ENCODE measurements around the gene MN1.

MN1 gene

DNA sequence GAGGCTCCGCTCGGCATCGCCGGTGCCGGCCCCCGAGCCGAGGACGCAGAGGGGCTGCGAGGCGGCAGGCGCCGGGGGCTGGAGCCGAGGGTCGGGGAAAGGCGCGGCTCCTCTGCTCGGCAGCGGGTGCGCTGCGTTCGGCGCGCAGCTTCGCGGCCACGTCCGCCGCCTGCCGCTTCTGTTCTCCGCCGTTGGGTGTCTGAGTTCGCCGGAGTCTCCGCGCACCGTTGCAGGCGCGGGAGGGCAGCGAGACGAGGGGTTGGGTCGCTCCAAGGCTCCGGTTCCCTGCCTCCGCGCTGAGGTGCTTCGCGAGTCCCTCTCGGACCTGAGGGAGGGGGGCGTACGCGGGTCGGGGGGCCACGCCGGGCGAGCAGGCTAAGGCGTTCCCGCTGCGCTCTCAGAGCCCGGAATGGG lies 347 bp downstream of the MN1 start:
- Histone ChIP-seq H4K8ac (ENCODE audit: low read depth, low read length) (no peak overlapping the region), H3K4me3 (ENCODE audit: low read length) (peak overlapping the region; percentile 65), H3K36me3 (ENCODE audit: control insufficient read depth, insufficient read depth, low read length) (no peaks in the 10 kb centered on the region), H3K4ac (ENCODE audit: low read depth, low read length) (peak overlapping the region; percentile 61), H2BK5ac (ENCODE audit: low read length) (no peak overlapping the region), H3K23ac (ENCODE audit: low read length) (no peak overlapping the region), H2AK5ac (ENCODE audit: low read length) (no peak overlapping the region), H3K4me1 (ENCODE audit: control insufficient read depth, low read depth, low read length) (peaks cover 7% of the 10 kb centered on the region), H3K79me1 (ENCODE audit: low read length) (no peaks in the 10 kb centered on the region), H3K56ac (ENCODE audit: low read length) (peak overlapping the region; percentile 96), H2BK15ac (replicated peaks; ENCODE audit: low read depth) (peak overlapping the region; percentile 9), H3K4me2 (ENCODE audit: low read length) (peak overlapping the region; percentile 85), H3K27ac (ENCODE audit: low read depth, low read length) (no peak overlapping the region), H3K18ac (ENCODE audit: low read length) (peak overlapping the region; percentile 61), H2BK120ac (ENCODE audit: low read depth, low read length) (no peak overlapping the region), H4K5ac (ENCODE audit: low read length) (no peak overlapping the region), H3K9ac (ENCODE audit: low read length) (peak overlapping the region; percentile 85), H3K79me2 (ENCODE audit: control insufficient read depth, insufficient read depth, low read length) (no peaks in the 10 kb centered on the region), H3K27me3 (ENCODE audit: insufficient read depth, low read length, poor library complexity) (peaks cover 42% of the 10 kb centered on the region)
- peak; percentile 62 for DNase-seq
- WGBS (ENCODE audit: extremely low coverage, insufficient coverage, low lambda C conversion rate), result no CpG with 5 or more reads among the region's 58 CpGs

DNA sequence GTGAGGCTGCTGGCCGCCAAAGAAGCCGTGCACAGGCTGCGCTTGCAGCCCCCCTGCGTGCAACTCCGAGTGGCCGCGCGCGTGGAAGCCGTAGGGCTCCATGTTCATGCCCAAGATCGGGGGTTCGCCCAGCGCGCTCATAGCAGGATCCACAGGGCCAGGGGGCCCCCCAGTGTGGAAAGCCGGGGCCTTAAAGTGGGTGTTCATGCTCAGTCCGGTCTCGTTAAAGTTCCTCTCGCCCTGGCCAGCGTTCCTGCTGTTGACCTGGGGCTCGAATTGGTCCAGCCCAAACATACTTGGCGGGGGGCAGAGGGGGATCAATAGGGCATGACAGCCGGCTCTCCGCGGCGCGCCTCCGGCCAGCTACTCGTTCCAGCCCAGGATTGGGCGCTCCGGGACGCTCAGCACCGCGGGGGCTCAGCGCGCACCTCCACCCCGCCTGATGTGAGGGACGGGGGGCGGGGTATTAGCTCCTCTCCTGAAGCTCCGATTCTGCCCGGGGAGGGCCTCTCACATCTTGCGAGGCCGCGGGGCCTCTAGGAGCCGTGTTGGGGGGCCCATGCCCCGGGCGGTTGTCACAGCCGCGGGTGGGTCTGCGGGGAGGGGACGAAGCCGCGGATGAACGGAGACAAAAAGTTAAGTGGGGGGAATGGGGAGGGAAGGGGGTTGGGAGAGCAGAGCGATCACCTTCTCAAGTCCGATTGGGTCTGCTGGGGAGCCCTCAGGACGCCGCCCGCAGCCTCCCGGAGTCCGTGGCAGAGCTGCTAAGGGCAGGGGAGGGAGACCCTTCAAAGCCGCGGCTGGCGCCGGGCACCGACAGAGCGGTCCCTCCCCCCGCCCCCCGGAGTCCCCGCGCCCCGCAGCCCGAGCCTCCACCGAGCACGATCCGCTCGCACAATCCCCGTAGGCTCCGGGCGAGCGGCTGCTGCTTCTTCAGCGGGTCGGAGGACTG lies 1.0 kb downstream of the MN1 start:
- H3K4me2 ChIP-seq (ENCODE audit: low read length), result peak overlapping the region; percentile 85
- H3K18ac ChIP-seq (ENCODE audit: low read length), result peak overlapping the region; percentile 61
- H3K4ac ChIP-seq (ENCODE audit: low read depth, low read length), result peak overlapping the region; percentile 61
- H2BK120ac ChIP-seq (ENCODE audit: low read depth, low read length), result no peak overlapping the region
- no peak for DNase-seq
- H3K56ac ChIP-seq (ENCODE audit: low read length), result peak overlapping the region; percentile 96
- peak overlapping the region; percentile 65 for H3K4me3 ChIP-seq (ENCODE audit: low read length)
- no peak overlapping the region for H3K27ac ChIP-seq (ENCODE audit: low read depth, low read length)
- H3K27me3 ChIP-seq (ENCODE audit: insufficient read depth, low read length, poor library complexity), result peaks cover 45% of the 10 kb centered on the region
- no peak overlapping the region for H4K5ac ChIP-seq (ENCODE audit: low read length)
- no peaks in the 10 kb centered on the region for H3K79me2 ChIP-seq (ENCODE audit: control insufficient read depth, insufficient read depth, low read length)
- no peak overlapping the region for H2BK15ac ChIP-seq (replicated peaks; ENCODE audit: low read depth)
- peak overlapping the region; percentile 85 for H3K9ac ChIP-seq (ENCODE audit: low read length)
- peak overlapping the region; percentile 94 for H3K23ac ChIP-seq (ENCODE audit: low read length)
- no CpG with 5 or more reads among the region's 82 CpGs for WGBS (ENCODE audit: extremely low coverage, insufficient coverage, low lambda C conversion rate)
- H2BK5ac ChIP-seq (ENCODE audit: low read length), result no peak overlapping the region
- H2AK5ac ChIP-seq (ENCODE audit: low read length), result no peak overlapping the region
- no peaks in the 10 kb centered on the region for H3K79me1 ChIP-seq (ENCODE audit: low read length)
- no peaks in the 10 kb centered on the region for H3K36me3 ChIP-seq (ENCODE audit: control insufficient read depth, insufficient read depth, low read length)
- peaks cover 7% of the 10 kb centered on the region for H3K4me1 ChIP-seq (ENCODE audit: control insufficient read depth, low read depth, low read length)
- no peak overlapping the region for H4K8ac ChIP-seq (ENCODE audit: low read depth, low read length)

DNA sequence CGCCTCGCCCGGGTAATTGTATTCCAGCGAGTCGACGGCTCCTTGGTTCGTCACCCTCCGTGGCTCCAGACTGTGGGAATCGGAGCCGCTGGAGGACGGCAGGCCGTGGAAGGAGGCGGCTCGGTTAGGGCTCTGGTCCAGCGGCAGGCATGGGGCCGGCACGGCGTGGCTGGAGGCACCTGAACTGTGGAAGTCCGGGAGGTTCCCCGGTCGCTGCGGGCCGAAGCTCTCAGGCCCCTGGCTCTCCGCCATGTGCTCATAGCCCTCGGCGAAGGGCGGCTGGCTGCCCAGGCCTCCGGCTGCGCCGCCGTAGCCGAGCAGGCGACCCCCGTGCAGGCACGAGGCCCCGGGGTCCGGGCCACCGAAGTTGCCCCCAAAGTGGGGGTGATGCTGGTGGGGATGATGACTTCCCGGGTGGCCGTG lies 1.7 kb downstream of the MN1 start:
- peaks cover 11% of the 10 kb centered on the region for H3K4me1 ChIP-seq (ENCODE audit: control insufficient read depth, low read depth, low read length)
- H2BK120ac ChIP-seq (ENCODE audit: low read depth, low read length), result no peak overlapping the region
- no peaks in the 10 kb centered on the region for H3K79me1 ChIP-seq (ENCODE audit: low read length)
- peak overlapping the region; percentile 96 for H3K56ac ChIP-seq (ENCODE audit: low read length)
- H2BK15ac ChIP-seq (replicated peaks; ENCODE audit: low read depth), result no peak overlapping the region
- peak overlapping the region; percentile 94 for H3K23ac ChIP-seq (ENCODE audit: low read length)
- no peak overlapping the region for H3K4me3 ChIP-seq (ENCODE audit: low read length)
- no peak overlapping the region for H3K18ac ChIP-seq (ENCODE audit: low read length)
- H2BK5ac ChIP-seq (ENCODE audit: low read length), result no peak overlapping the region
- no peak overlapping the region for H2AK5ac ChIP-seq (ENCODE audit: low read length)
- no peaks in the 10 kb centered on the region for H3K36me3 ChIP-seq (ENCODE audit: control insufficient read depth, insufficient read depth, low read length)
- peak overlapping the region; percentile 54 for H3K9ac ChIP-seq (ENCODE audit: low read length)
- no peaks in the 10 kb centered on the region for H3K79me2 ChIP-seq (ENCODE audit: control insufficient read depth, insufficient read depth, low read length)
- H4K5ac ChIP-seq (ENCODE audit: low read length), result no peak overlapping the region
- H4K8ac ChIP-seq (ENCODE audit: low read depth, low read length), result no peak overlapping the region
- peak overlapping the region; percentile 48 for H3K4me2 ChIP-seq (ENCODE audit: low read length)
- no peak for DNase-seq
- WGBS (ENCODE audit: extremely low coverage, insufficient coverage, low lambda C conversion rate), result no CpG with 5 or more reads among the region's 40 CpGs
- H3K27me3 ChIP-seq (ENCODE audit: insufficient read depth, low read length, poor library complexity), result peaks cover 45% of the 10 kb centered on the region
- H3K27ac ChIP-seq (ENCODE audit: low read depth, low read length), result no peak overlapping the region
- H3K4ac ChIP-seq (ENCODE audit: low read depth, low read length), result no peak overlapping the region

DNA sequence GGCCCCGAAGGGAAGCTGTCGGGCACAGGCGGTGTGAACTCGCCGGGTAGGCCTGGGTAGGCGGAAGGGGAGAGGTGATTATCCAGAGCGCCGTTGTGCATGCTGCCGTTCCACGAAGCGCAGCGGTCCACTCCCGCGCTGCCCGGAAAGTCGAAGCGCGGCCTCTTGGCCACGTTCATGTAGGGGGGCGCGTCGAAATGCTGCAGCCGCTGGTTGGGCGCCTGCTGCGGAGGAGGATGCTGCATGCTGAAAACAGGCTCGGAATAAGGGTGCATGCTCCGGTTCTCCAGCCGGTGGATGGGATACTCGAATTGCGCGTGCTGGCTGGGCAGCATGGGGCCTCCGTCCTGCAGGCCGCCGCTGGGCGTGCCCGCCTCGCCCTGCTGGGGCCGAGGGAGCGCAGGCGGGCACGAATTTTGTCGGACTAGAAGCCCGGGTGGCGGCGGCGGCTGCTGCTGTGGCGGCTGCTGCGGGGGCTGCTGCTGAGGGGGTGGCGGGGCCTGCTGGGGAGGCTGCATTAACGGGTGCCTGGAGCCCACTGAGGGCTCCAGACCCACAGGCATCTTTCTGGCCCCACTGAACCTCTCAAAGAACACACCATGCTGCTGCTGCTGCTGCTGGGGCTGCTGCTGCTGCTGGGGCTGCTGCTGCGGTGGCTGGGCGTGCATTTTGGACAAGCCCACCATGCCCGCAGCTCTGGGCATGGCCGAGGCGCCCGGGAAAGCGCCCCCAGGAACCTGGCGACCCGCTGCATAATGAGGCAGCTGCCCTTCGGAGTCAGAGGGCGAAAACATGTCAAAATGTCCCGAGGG lies 2.3 kb downstream of the MN1 start:
- Histone ChIP-seq H3K36me3 (ENCODE audit: control insufficient read depth, insufficient read depth, low read length) (no peaks in the 10 kb centered on the region), H3K27ac (ENCODE audit: low read depth, low read length) (no peak overlapping the region), H3K4me3 (ENCODE audit: low read length) (no peak overlapping the region), H3K4ac (ENCODE audit: low read depth, low read length) (no peak overlapping the region), H3K4me1 (ENCODE audit: control insufficient read depth, low read depth, low read length) (peaks cover 8% of the 10 kb centered on the region), H3K27me3 (ENCODE audit: insufficient read depth, low read length, poor library complexity) (peaks cover 45% of the 10 kb centered on the region), H3K79me1 (ENCODE audit: low read length) (no peaks in the 10 kb centered on the region), H4K8ac (ENCODE audit: low read depth, low read length) (no peak overlapping the region), H2BK15ac (replicated peaks; ENCODE audit: low read depth) (no peak overlapping the region), H4K5ac (ENCODE audit: low read length) (no peak overlapping the region), H3K4me2 (ENCODE audit: low read length) (no peak overlapping the region), H3K18ac (ENCODE audit: low read length) (no peak overlapping the region), H3K9ac (ENCODE audit: low read length) (peak overlapping the region; percentile 54), H3K23ac (ENCODE audit: low read length) (peak overlapping the region; percentile 89), H2AK5ac (ENCODE audit: low read length) (no peak overlapping the region), H2BK5ac (ENCODE audit: low read length) (no peak overlapping the region), H3K56ac (ENCODE audit: low read length) (peak overlapping the region; percentile 96), H3K79me2 (ENCODE audit: control insufficient read depth, insufficient read depth, low read length) (no peaks in the 10 kb centered on the region), H2BK120ac (ENCODE audit: low read depth, low read length) (no peak overlapping the region)
- DNase-seq, result no peak
- WGBS (ENCODE audit: extremely low coverage, insufficient coverage, low lambda C conversion rate), result no CpG with 5 or more reads among the region's 62 CpGs

DNA sequence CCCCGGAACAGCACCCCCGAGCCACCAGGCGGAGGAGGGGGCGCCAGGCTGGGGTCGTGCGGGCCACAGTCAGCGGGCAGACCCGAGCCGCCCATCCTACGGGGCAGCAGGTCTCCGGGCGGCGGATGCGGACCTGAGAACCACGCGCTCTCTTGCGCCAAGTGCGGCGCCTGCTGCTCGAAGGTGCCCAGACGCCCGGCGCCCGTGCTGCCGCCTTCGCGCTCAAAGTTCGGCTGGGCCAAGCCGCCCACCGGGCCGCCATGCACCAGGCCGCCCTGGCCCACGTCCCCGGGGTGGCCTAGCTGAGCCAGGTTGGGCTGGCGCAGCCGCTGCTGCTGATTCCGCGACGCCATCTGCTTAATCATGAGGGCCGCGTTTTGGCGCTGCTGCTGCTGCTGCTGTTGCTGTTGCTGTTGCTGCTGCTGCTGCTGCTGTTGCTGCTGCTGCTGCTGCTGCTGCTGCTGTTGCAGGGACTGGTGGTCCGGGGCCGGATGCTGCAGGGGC lies 3.0 kb downstream of the MN1 start:
- no peak overlapping the region for H3K27ac ChIP-seq (ENCODE audit: low read depth, low read length)

More for the DNA sequence above, 3.0 kb downstream of the MN1 start:
- H2BK5ac ChIP-seq (ENCODE audit: low read length), result no peak overlapping the region
- H2AK5ac ChIP-seq (ENCODE audit: low read length), result no peak overlapping the region
- H3K79me1 ChIP-seq (ENCODE audit: low read length), result no peaks in the 10 kb centered on the region
- H3K9ac ChIP-seq (ENCODE audit: low read length), result no peak overlapping the region
- H4K8ac ChIP-seq (ENCODE audit: low read depth, low read length), result no peak overlapping the region
- peak overlapping the region; percentile 89 for H3K23ac ChIP-seq (ENCODE audit: low read length)
- H3K4me2 ChIP-seq (ENCODE audit: low read length), result peak overlapping the region; percentile 25
- peak overlapping the region; percentile 34 for H3K56ac ChIP-seq (ENCODE audit: low read length)
- no peaks in the 10 kb centered on the region for H3K79me2 ChIP-seq (ENCODE audit: control insufficient read depth, insufficient read depth, low read length)
- no peak overlapping the region for H2BK120ac ChIP-seq (ENCODE audit: low read depth, low read length)
- peak; percentile 66 for DNase-seq
- no peak overlapping the region for H3K4ac ChIP-seq (ENCODE audit: low read depth, low read length)
- H3K36me3 ChIP-seq (ENCODE audit: control insufficient read depth, insufficient read depth, low read length), result no peaks in the 10 kb centered on the region
- no peak overlapping the region for H3K4me3 ChIP-seq (ENCODE audit: low read length)
- no CpG with 5 or more reads among the region's 44 CpGs for WGBS (ENCODE audit: extremely low coverage, insufficient coverage, low lambda C conversion rate)
- no peak overlapping the region for H4K5ac ChIP-seq (ENCODE audit: low read length)
- H3K18ac ChIP-seq (ENCODE audit: low read length), result peak overlapping the region; percentile 25
- H3K27me3 ChIP-seq (ENCODE audit: insufficient read depth, low read length, poor library complexity), result peaks cover 45% of the 10 kb centered on the region
- peaks cover 10% of the 10 kb centered on the region for H3K4me1 ChIP-seq (ENCODE audit: control insufficient read depth, low read depth, low read length)
- no peak overlapping the region for H2BK15ac ChIP-seq (replicated peaks; ENCODE audit: low read depth)
